Keratinocyte (primary cell): Measurements from ENCODE around the gene HTRA3. TPM values are rescaled to one million over a fixed set of nuclear protein-coding genes. Genes with fewer than 3 reads are reported as not detected.

Experiments used
- DNase-seq: peaks from one replicate; pipeline ENCODE4 v3.0.0-alpha.2; 2011; ENCODE audit warnings: low read depth, missing footprints, low spot score
- FAIRE-seq: peaks from 2 replicates; lab custom pipeline; 2011; peaks lifted over from hg19 to GRCh38; lab: Jason Lieb, UNC
- H2AFZ ChIP-seq: 2 replicates; pipeline ENCODE4 v1.6.0; 2012; ENCODE audit warnings: low read length, control low read depth, inconsistent platforms; ENCODE audit not compliant: control insufficient read depth
- H3K27ac ChIP-seq: 2 replicates; pipeline ENCODE4 v1.5.1; 2011; ENCODE audit warnings: low read length; ENCODE audit not compliant: control insufficient read depth, insufficient read depth
- H3K27me3 ChIP-seq: 3 replicates; pipeline ENCODE4 v1.6.0; 2011; ENCODE audit warnings: low read length; ENCODE audit not compliant: control insufficient read depth, insufficient read depth; ENCODE audit errors: extremely low read depth
- H3K36me3 ChIP-seq, 2 experiments: 2 replicates in 1 of 2; 3 replicates in 1 of 2; pipeline ENCODE4 v1.5.1; 2011; ENCODE audit warnings: low read length in 2 of 2, mild to moderate bottlenecking in 1 of 2; ENCODE audit not compliant: control insufficient read depth in 2 of 2, insufficient read depth in 2 of 2; ENCODE audit errors: extremely low read depth in 1 of 2
- H3K4me1 ChIP-seq: 3 replicates; pipeline ENCODE4 v1.5.1; 2011; ENCODE audit warnings: low read length; ENCODE audit not compliant: control insufficient read depth, insufficient read depth; ENCODE audit errors: extremely low read depth
- H3K4me2 ChIP-seq: 3 replicates; pipeline ENCODE4 v1.6.0; 2011; ENCODE audit warnings: low read depth, low read length; ENCODE audit not compliant: control insufficient read depth, insufficient read depth; ENCODE audit errors: extremely low read depth
- H3K4me3 ChIP-seq, 3 experiments: fragments of 200-600 bp in 1 of 3; sonication (generic) in 1 of 3; 2 replicates in 2 of 3; 3 replicates in 1 of 3; pipeline ENCODE4 v1.5.1; 2011 to 2016; ENCODE audit warnings: low read length in 3 of 3, mild to moderate bottlenecking in 3 of 3, control low read depth in 2 of 3, inconsistent platforms in 1 of 3, low read depth in 1 of 3, mixed read lengths in 1 of 3, mixed run types in 1 of 3, moderate library complexity in 1 of 3; ENCODE audit not compliant: control insufficient read depth in 2 of 3, insufficient read depth in 2 of 3; ENCODE audit errors: extremely low read depth in 1 of 3
- H3K79me2 ChIP-seq: 2 replicates; pipeline ENCODE4 v1.6.0; 2012; ENCODE audit warnings: low read length; ENCODE audit not compliant: control insufficient read depth, insufficient read depth
- H3K9ac ChIP-seq: 3 replicates; pipeline ENCODE4 v1.6.0; 2011; ENCODE audit warnings: low read length; ENCODE audit not compliant: control insufficient read depth, insufficient read depth; ENCODE audit errors: extremely low read depth
- H3K9me1 ChIP-seq: 3 replicates; pipeline ENCODE4 v1.6.0; 2011; ENCODE audit warnings: low read length; ENCODE audit not compliant: control insufficient read depth, insufficient read depth; ENCODE audit errors: extremely low read depth
- H3K9me3 ChIP-seq: 2 replicates; pipeline ENCODE4 v1.5.1; 2012; ENCODE audit warnings: low read depth, low read length; ENCODE audit not compliant: control insufficient read depth
- H4K20me1 ChIP-seq: 3 replicates; pipeline ENCODE4 v1.6.0; 2011; ENCODE audit warnings: low read length; ENCODE audit not compliant: control insufficient read depth, insufficient read depth; ENCODE audit errors: extremely low read depth
- CTCF ChIP-seq, 3 experiments: IDR thresholded peaks in 1 of 3; conservative IDR thresholded peaks in 1 of 3; optimal IDR thresholded peaks in 1 of 3; 2 replicates in 2 of 3; 3 replicates in 1 of 3; pipeline versions ENCODE3 to v1.5.1; 2011; ENCODE audit warnings: low read length in 3 of 3, mild to moderate bottlenecking in 3 of 3, moderate library complexity in 2 of 3, control low read depth in 1 of 3, inconsistent platforms in 1 of 3; ENCODE audit not compliant: insufficient read depth in 2 of 3; ENCODE audit errors: extremely low read depth in 1 of 3
- EZH2 ChIP-seq: IDR thresholded peaks from one replicate; pipeline ENCODE4 v1.6.1; 2012; ENCODE audit warnings: inconsistent platforms, mild to moderate bottlenecking, low read length, moderate library complexity
- dilution Hi-C: fragments of 300-500 bp; cut with MboI; formaldehyde crosslinking; loops from one replicate; pipeline ENCODE4 v1.7.0; 2020; ENCODE audit warnings: low sequenced_read_pairs; ENCODE audit not compliant: extremely low pct_ligation_motif_present
- polyA plus RNA-seq, 5 experiments: library from polyadenylated mRNA; depleted of rRNA in 3 of 5; stranded (reverse) in 3 of 5; stranded (forward) in 1 of 5; unstranded in 1 of 5; fragments of >200 nt; gene quantifications; 1 replicate in 1 of 5; 2 replicates in 3 of 5; 3 replicates in 1 of 5; pipeline versions ENCODE4 v1.2.1 to v1.2.3, GENCODE V29; 2011 to 2012; ENCODE audit warnings: missing spikeins in 2 of 5, low read depth in 1 of 5, low replicate concordance in 1 of 5

HTRA3 gene
- polyA plus RNA-seq, 1 donor (not counting 4 experiments of a cell fraction or from before 2014, with no cell fraction given), result not detected

- H3K9ac ChIP-seq, result no peak overlapping the region
- H3K27ac ChIP-seq, result no peak overlapping the region
These were observed 33.5 kb downstream of the HTRA3 start for GRCh38 chr4:8303081-8303480.

GRCh38 chr4:8303485-8304281 lies 34.1 kb downstream of the HTRA3 start:
- Histone ChIP-seq H3K9me1 (no peaks in the 10 kb centered on the region), H3K27me3 (no peaks in the 10 kb centered on the region), H3K4me2 (no peak overlapping the region), H2AFZ (no peak overlapping the region), H3K9me3 (no peaks in the 10 kb centered on the region), H4K20me1 (no peaks in the 10 kb centered on the region), H3K36me3 (no peaks in the 10 kb centered on the region), H3K27ac (no peak overlapping the region), H3K79me2 (no peaks in the 10 kb centered on the region), H3K4me1 (peaks cover 4% of the 10 kb centered on the region), H3K9ac (no peak overlapping the region), H3K4me3 (no peak overlapping the region)
- FAIRE-seq (peak; percentile 100), DNase-seq (peak; percentile 55)
- TF ChIP-seq CTCF (optimal IDR thresholded peaks at IDR 0.05 in 1 of 3, IDR thresholded peaks at IDR 0.05 in 1 of 3, conservative IDR thresholded peaks at IDR 0.05 in 1 of 3; ENCODE audit: extremely low read depth in 1 of 3, insufficient read depth in 2 of 3, low read length in 3 of 3) (no peak), EZH2 (no peak)
- dilution Hi-C loops, result no loop called here

More at GRCh38 chr4:8303081-8303480, 33.5 kb downstream of the HTRA3 start:
- no peak for DNase-seq
- peaks cover 4% of the 10 kb centered on the region for H3K4me1 ChIP-seq
- H3K27me3 ChIP-seq, result no peaks in the 10 kb centered on the region
- dilution Hi-C loops, result no loop called here
- H3K36me3 ChIP-seq, result no peaks in the 10 kb centered on the region
- no peaks in the 10 kb centered on the region for H3K79me2 ChIP-seq
- no peak for TF ChIP-seq EZH2
- no peak for TF ChIP-seq CTCF (optimal IDR thresholded peaks at IDR 0.05 in 1 of 3, IDR thresholded peaks at IDR 0.05 in 1 of 3, conservative IDR thresholded peaks at IDR 0.05 in 1 of 3; ENCODE audit: extremely low read depth in 1 of 3, insufficient read depth in 2 of 3, low read length in 3 of 3)
- no peak for FAIRE-seq
- no peak overlapping the region for H3K4me2 ChIP-seq
- H4K20me1 ChIP-seq, result no peaks in the 10 kb centered on the region
- H2AFZ ChIP-seq, result no peak overlapping the region
- H3K9me3 ChIP-seq, result no peaks in the 10 kb centered on the region
- no peak overlapping the region for H3K4me3 ChIP-seq
- H3K9me1 ChIP-seq, result no peaks in the 10 kb centered on the region
